ENCODE data around the gene PKD1. TPM values are rescaled to one million over a fixed set of nuclear protein-coding genes. Genes with fewer than 3 reads are reported as not detected.
"Not testable (repeated sequence)": the region's sequence is repeated elsewhere in the genome, so short reads cannot be mapped to it uniquely, and the experiment has no call there.

PKD1 gene
- polyA plus RNA-seq, 3 donors, result 36.9 to 89.6 (median 83.7) TPM

GRCh38 chr16:2129890-2130447, 5.7 kb downstream of the PKD1 start:
- WGBS, 3 donors, result 71 to 81% (median 74%) methylated on average over 21 to 22 of the region's 22 CpGs

DNA sequence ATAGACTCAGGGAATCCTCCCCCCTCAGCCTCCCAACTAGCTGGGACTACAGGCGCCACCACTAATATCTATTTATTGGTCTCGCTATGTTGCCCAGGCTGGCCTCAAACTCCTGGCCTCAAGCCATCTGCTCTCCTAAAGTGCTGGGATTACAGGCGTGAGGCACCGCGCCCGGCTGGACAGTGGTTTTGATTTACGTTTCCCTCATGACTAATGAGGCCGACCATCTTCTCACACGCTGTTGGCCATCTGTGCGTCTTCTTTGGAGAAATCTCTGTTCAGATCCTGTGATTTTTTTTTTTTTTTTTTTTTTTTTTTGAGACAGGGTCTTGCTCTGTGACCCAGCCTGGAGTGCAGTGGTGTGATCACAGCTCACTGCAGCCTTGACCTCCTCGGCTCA, 6.4 kb downstream of the PKD1 start:
- not testable (repeated sequence) for H3K27ac ChIP-seq (ENCODE audit: low read depth, low read length)
- WGBS, 3 donors, result 64 to 74% (median 72%) methylated on average over 9 of the region's 11 CpGs

More at GRCh38 chr16:2129890-2130447, 5.7 kb downstream of the PKD1 start:
- H3K27ac ChIP-seq (ENCODE audit: low read depth, low read length), result not testable (repeated sequence)

DNA sequence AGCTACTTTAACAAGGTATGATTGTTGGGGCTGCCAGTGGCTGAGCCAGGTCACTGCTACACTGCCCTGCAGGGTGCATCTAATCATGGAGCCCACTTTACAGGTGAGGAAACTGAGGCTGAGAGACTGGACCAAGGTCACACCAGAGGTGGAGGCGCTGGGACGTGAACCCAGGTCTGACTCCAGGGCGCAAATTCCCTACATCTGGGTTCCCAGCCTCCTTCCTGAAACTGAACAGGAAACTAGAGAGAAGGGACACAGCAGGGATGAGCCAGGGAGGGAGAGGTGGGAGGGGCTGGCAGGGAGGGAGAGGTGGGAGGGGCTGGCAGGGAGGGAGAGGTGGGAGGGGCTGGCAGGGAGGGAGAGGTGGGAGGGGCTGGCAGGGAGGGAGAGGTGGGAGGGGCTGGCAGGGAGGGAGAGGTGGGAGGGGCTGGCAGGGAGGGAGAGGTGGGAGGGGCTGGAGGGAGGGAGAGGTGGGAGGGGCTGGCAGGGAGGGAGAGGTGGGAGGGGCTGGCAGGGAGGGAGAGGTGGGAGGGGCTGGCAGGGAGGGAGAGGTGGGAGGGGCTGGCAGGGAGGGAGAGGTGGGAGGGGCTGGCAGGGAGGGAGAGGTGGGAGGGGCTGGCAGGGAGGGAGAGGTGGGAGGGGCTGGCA, 7.9 kb downstream of the PKD1 start:
- H3K27ac ChIP-seq (ENCODE audit: low read depth, low read length), result not testable (repeated sequence)
- WGBS, 3 donors, result 26 to 54% (median 43%) methylated on average over 3 of the region's 3 CpGs

- not testable (repeated sequence) for H3K27ac ChIP-seq (ENCODE audit: low read depth, low read length)
- 79 to 83% (median 81%) methylated on average over 23 to 31 of the region's 31 CpGs for WGBS, 3 donors
These were observed 8.7 kb downstream of the PKD1 start for GRCh38 chr16:2126928-2127556.

DNA sequence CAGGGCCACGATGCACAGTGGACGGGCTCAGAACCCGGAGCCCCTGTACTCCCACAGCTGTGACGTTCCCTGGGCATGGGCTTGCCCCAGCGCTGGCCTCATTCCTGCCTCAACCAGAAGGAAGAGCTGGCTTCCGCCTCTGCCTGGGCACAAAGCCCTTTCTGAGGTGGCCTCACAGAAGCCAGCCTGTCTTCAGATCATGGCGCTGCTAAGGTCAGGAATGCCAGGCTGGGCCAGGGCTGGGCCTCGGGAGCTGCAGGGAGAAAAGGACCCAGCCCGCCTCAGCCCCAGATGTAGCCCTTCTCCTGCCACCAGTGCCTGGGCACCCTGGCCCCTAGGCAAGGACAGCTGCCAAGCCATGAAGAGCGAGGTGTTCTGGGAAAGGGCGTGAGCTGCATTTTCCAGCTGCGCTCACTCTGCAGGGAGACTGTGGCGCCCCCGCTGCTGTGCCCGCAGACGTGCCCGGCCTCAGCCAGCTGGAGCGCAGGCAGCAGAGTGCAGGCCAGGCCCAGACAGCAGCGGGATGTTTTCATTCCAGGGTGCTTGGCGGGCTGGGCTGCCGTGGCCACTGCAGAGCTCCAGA, 9.4 kb downstream of the PKD1 start:
- 43 to 52% (median 49%) methylated on average over 20 to 21 of the region's 21 CpGs for WGBS, 3 donors
- not testable (repeated sequence) for H3K27ac ChIP-seq (ENCODE audit: low read depth, low read length)

DNA sequence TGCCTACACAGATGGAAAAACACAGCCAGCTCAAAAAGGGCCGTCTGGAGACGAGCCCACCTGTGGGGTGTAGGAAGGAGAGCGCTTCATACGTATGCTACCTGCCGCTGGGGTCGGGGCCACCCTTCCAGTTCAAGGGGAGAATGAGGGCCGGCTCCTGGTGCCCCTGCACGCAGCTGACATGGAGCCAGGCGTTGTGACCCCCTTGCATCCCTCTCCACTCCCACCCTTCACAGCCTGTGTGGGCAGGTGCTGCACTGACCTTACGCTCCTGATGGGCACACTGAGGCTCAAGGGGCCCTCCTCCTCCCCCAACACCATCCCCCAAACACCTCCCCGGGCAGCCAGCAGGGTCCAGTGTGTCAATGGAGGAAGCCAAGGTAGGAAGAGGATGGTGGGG, 10.1 kb downstream of the PKD1 start:
- WGBS, 3 donors, result 30 to 45% (median 42%) methylated on average over 9 to 11 of the region's 11 CpGs

DNA sequence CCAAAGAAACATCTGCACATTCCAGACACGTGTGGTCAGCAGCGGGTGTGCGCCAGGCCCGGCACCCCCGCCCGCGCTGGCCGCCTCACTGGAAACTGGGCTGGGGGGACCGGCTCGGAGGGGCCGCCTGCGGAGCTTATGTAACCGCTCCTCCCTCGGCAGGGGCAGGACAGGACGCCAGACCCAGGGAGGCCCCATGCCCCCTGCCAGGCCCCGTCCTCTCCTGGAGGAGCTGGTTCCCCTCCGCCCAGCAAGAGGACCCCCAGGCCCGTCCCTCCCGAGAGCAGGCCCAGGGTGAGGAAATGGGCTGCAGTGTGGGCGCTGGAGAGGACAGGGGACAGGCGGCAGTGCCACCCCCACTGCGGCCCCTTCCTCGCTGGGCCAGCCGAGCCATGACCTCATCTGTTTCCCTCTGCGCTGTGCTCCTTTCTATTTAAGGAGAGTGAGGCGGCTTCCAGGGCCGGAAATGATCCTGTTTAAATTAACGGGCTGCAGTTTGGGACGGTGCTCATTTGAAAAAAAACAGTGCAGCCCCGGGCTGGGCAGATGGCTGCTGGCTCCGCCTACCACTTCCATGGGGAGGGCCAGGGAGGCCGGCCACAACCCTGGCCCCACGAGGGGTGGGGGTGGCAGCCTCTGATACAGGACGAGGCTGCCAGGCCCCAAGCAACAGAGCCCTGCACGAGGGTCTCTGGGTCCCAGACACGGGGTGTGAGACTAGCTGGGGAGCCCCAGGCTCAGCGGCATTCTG, 10.8 kb downstream of the PKD1 start:
- 6 to 52% (median 7%) methylated on average over 26 to 37 of the region's 37 CpGs for WGBS, 3 donors
- H3K27ac ChIP-seq (ENCODE audit: low read depth, low read length), result peak overlapping the region; percentile 38

More for the DNA sequence above, 10.1 kb downstream of the PKD1 start:
- not testable (repeated sequence) for H3K27ac ChIP-seq (ENCODE audit: low read depth, low read length)

GRCh38 chr16:2124377-2124693, 11.4 kb downstream of the PKD1 start:
- peak overlapping the region; percentile 38 for H3K27ac ChIP-seq (ENCODE audit: low read depth, low read length)
- whole genome bisulfite sequencing, 3 donors, result 12 to 55% (median 19%) methylated on average over 11 of the region's 11 CpGs

GRCh38 chr16:2123706-2124376, 11.9 kb downstream of the PKD1 start:
- peak overlapping the region; percentile 38 for H3K27ac ChIP-seq (ENCODE audit: low read depth, low read length)
- WGBS, 3 donors, result 34 to 77% (median 36%) methylated on average over 10 to 23 of the region's 27 CpGs

- 54 to 76% (median 55%) methylated on average over 14 to 21 of the region's 26 CpGs for WGBS, 3 donors
These were observed 12.6 kb downstream of the PKD1 start for GRCh38 chr16:2122934-2123683.

GRCh38 chr16:2122429-2122828, 13.3 kb downstream of the PKD1 start:
- 82 to 95% (median 87%) methylated on average over 16 to 17 of the region's 17 CpGs for WGBS, 3 donors

More at GRCh38 chr16:2122934-2123683, 12.6 kb downstream of the PKD1 start:
- not testable (repeated sequence) for H3K27ac ChIP-seq (ENCODE audit: low read depth, low read length)

DNA sequence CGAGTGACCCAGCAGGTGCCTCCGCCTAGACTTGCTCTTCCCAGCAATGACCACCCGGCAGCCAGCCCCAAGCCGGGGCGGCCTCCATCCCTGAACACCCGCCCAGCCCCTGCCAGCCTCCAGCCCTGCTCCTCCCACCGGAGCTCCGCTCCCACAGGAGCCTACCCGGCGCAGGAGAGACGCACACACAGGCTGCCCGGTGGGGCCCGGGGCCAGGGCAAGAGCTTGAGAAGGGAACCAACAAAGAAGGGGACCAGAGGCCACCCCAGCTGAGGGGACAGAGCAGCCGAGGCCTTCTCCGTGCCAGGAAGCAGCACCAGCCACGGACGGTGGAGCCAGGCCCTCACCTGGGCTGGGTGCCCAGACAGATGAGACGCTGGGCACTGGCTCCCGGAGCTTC, 13.8 kb downstream of the PKD1 start:
- WGBS, 3 donors, result 52 to 77% (median 62%) methylated on average over 13 to 19 of the region's 19 CpGs
- no peak overlapping the region for H3K27ac ChIP-seq (ENCODE audit: low read depth, low read length)

More at GRCh38 chr16:2122429-2122828, 13.3 kb downstream of the PKD1 start:
- no peak overlapping the region for H3K27ac ChIP-seq (ENCODE audit: low read depth, low read length)

DNA sequence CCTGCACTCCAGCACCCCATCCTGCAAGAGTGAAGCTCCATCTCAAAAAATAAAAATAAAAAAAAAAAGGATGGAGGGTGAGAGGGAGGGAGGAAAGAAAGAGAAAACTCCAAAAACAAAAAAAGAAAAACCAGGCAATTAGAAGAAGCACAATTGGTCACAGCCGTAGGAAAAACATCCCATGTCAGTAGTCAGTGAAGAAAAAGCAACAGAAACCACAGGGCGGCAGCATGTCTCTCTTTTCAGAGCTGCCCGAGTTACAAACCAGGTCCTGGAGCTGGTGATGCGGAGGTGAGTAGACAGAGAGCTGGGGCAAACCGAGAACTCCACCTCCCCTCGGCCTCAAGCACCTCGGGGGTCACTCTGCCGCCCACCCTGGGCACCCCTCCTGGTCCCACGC, 14.4 kb downstream of the PKD1 start:
- not testable (repeated sequence) for H3K27ac ChIP-seq (ENCODE audit: low read depth, low read length)

GRCh38 chr16:2117960-2118722, 17.6 kb downstream of the PKD1 start:
- WGBS, 3 donors, result 78 to 85% (median 80%) methylated on average over 18 to 30 of the region's 35 CpGs
- not testable (repeated sequence) for H3K27ac ChIP-seq (ENCODE audit: low read depth, low read length)

More for the DNA sequence above, 14.4 kb downstream of the PKD1 start:
- WGBS, 3 donors, result 50 to 64% (median 50%) methylated on average over 7 to 9 of the region's 9 CpGs

DNA sequence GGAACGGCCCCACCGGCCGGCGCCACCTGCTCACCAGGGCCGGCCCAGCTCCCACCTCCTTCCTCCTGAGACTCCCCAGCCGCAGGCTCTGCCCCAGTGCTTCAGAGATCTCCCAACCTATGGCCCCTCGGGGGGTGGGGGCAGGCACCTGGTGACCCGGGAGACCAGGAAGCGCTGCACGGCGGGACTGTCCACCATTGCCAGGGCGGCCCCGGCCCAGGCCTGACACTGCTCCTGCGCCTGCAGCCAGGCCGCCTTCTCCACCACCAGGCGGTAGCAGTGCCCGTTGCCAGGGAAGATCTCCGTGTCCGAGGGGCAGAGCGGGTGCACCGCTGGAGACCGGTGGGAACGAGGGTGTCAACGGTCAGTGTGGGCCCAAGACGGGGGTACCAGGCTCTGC, 18.4 kb downstream of the PKD1 start:
- WGBS, 3 donors, result 89 to 94% (median 93%) methylated on average over 12 to 21 of the region's 25 CpGs

GRCh38 chr16:2116428-2116827, 19.3 kb downstream of the PKD1 start:
- 69 to 90% (median 90%) methylated on average over 9 to 23 of the region's 24 CpGs for WGBS, 3 donors
- not testable (repeated sequence) for H3K27ac ChIP-seq (ENCODE audit: low read depth, low read length)

More for the DNA sequence above, 18.4 kb downstream of the PKD1 start:
- H3K27ac ChIP-seq (ENCODE audit: low read depth, low read length), result not testable (repeated sequence)

GRCh38 chr16:2115591-2115973, 20.1 kb downstream of the PKD1 start:
- no peak overlapping the region for H3K27ac ChIP-seq (ENCODE audit: low read depth, low read length)
- 91 to 100% (median 94%) methylated on average over 9 to 13 of the region's 13 CpGs for WGBS, 3 donors

All from adipose tissue (tissue), 3 donors.